HuH-7.5 (cell line): Measurements from ENCODE around the gene PRPSAP2.
"Not testable (repeated sequence)": the region's sequence is repeated elsewhere in the genome, so short reads cannot be mapped to it uniquely, and the experiment has no call there.

Source experiments
- DNase-seq: peaks from one replicate; pipeline ENCODE4 v3.0.0; 2011; ENCODE audit warnings: low spot score

PRPSAP2 gene

DNA sequence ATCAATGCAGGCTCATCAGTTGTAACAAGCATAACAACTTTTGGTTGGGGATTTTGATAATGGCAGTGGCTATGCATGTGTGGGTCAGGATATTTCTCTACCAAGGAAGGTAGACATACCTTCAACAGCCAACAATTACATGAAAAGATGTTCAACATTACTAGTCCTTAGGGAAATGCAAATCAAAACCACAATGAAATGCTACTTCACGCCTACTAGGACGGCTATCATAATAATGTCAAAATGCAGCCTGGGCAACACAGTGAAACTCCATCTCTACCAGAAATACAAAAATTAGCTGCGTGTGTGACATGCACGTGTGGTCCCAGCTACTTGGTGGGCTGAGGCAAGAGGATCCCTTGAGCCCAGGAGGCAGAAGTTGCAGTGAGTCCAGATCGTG lies 86.7 kb downstream of the PRPSAP2 start:
- no peak for DNase-seq

DNA sequence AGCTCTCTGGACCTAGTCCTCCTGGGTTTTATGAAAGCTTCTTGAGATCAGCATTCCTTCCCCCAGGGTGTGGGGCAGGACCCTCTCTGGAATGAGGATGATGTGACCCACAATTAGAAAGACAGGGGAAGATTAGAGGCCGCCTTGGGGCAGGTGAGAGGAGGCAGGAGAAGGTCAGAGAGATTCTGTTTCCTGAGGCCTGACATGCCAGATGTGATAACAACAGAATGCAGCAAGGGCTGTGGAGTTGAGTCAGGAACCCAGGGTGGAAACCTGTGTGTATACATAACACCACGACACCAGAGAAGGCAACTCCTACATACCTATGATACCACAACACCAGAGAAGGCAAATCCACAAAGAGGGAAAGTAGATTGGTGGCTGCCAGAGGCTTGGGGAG lies 88.6 kb downstream of the PRPSAP2 start:
- DNase-seq = no peak

DNA sequence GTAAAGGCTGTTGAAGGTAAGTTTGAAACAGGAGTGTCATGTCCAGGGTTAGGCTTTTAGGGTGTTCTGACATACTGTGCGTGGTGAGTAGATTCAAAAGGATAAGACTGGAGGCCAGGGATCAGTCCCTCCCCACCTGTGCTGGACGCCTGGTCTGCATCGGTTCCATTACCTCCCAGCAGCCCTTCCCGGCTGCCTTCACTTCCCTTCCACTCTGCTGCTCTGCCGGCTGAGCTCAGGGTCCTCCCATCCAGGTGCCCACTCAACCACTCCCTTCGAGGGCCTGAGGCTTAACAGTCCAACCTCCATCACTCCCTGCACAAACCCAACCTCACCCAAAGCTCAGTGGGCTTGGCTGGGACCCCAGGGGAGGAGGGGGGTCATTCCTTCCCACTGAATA lies 89.9 kb downstream of the PRPSAP2 start:
- DNase-seq = no peak

DNA sequence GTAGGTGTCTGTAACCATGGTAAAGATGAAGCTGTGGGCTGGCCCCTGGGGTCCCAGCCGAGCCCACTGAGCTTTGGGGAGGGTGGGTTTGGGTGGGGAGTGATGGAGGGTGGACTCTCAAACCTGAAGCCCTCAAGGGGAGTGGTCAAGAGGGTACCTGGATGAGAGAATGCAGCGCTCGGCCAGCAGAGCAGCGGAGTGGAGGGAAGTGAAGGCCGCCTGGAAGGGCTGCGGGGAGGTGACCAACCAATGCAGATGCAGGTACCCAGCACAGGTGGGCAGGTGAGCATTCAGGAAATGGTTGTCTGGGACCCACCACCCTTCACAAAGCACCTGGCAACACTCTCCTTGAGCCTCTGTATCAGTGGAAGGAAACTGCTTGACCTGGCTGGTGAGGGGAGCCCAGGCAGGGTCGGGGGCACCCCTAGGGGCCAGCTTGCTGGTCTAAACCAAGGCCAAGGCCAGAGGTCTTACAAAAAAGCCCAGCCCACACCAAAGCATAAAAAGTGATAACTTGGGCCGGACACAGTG lies 90.6 kb downstream of the PRPSAP2 start:
- DNase-seq = no peak

- DNase-seq = no peak
Measured at GRCh38 chr17:18949566-18949965, 91.6 kb downstream of the PRPSAP2 start.

GRCh38 chr17:18950346-18950745 lies 92.4 kb downstream of the PRPSAP2 start:
- no peak for DNase-seq

GRCh38 chr17:18950944-18951905 lies 93.3 kb downstream of the PRPSAP2 start:
- no peak for DNase-seq

GRCh38 chr17:18951941-18952842 lies 94.3 kb downstream of the PRPSAP2 start, which contains the start of gene SLC5A10:
SLC5A10 (plus strand) TSS chr17:18952165; CDS start chr17:18952206, 41 bp downstream.
- DNase-seq = no peak

DNA sequence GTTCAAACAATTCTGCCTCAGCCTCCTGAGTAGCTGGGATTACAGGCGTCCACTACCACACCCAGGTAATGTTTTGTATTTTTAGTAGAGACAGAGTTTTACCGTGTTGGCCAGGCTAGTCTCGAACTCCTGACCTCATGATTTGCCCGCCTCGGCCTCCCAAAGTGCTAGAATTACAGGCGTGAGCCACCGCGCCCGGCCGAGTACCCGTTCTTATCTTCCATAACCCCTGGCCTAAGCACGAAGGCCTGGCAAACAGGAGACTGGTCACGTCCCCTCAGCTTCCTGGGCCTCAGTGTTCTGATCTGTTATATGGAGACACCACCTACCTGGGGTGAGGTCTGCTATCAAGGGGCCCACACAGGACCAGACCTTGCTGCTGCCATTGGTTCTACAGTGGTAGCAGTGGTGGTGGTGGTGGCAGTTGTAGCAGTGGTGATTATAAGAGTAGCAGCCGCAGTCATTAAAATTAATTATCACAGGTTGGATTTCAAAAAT lies 95.3 kb downstream of the PRPSAP2 start:
- DNase-seq = no peak

- DNase-seq = no peak
Measured at GRCh38 chr17:18954321-18954720, 96.4 kb downstream of the PRPSAP2 start.

DNA sequence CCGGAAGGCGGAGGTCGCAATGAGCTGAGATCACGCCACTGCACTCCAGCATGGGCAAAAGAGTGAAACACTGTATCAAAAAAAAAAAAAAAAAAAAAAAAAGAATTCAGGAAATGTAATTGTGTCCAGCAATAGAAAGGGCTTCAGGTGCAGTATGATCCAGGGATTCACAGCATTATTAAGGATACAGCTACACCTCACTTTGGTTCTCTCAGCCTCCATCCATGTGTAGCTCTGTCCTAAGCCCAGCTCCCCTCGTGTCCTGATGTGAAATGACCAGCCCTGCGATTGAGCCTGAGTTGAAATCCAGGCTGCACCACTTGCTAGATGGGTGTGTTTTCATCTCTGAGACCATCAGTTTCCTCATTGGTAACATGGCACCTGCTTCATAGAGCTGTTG lies 97.1 kb downstream of the PRPSAP2 start:
- DNase-seq = no peak

DNA sequence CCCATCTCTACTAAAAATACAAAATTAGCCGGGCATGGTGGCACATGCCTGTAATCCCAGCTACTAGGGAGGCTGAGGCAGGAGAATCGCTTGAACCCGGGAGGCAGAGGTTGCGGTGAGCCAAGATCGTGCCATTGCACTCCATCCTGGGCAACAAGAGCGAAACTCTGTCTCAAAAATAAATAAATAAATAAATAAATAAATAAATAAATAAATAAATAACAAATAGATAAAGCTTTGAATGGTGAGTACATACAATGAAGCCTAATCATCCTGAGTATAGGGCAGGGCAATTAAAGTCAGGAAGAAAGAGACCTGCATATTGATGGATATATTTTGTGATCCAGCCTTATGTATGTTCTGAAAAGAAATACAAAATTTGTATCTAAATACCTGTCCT lies 98.1 kb downstream of the PRPSAP2 start:
- DNase-seq = not testable (repeated sequence)

DNA sequence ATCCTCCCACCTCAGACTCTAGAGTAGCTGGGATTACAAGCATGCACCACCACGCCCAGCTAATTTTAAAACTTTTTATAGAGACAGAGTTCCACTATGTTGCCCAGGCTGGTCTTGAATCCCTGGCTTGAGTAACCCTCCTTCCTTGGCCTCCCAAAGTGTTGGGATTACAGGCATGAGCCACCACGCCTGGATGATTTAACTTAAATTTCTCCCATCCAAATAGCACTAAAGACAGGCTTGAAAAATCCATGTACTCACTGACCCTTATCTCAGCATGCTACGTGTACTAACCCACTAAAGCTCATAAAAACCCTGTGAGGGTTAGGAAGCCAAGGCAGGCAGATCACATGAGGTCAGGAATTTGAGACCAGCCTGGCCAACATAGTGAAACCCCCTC lies 98.7 kb downstream of the PRPSAP2 start:
- DNase-seq = no peak

GRCh38 chr17:18957831-18958230 lies 99.9 kb downstream of the PRPSAP2 start:
- no peak for DNase-seq

- DNase-seq = no peak
Measured at GRCh38 chr17:18958611-18959010, 100.7 kb downstream of the PRPSAP2 start.

DNA sequence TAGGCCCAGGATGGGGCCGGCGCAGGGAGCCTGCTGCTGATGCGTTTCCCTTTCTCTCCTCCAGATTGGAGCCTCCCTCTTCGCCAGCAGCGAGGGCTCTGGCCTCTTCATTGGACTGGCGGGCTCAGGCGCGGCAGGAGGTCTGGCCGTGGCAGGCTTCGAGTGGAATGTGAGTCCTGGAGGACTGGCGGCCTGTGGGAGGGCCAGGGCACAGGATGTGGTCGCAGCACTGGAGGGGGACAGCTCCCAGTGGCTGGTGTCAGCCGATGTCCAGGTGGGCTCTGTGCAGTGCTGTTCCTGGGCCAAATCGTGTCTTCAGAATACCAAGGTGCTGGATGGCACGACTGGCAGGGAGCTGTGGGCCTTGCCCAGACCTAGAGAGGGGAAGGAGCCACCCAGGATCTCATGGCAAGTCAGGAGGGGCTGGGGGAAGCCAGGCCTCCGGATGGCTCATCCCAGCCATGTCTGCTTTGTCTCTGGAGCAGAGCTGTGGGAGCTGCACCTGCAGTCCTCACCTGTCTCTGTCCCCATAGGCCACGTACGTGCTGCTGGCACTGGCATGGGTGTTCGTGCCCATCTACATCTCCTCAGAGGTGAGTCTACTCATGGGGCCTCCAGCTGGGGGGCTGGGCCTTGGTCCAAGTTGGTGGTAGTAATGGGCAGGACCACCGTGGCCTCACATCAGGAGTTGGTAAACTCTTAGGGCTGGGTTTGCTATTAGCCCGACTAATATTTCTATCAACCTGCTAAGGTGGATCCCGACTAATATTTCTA lies 101.3 kb downstream of the PRPSAP2 start:
- DNase-seq = no peak

GRCh38 chr17:18959845-18960240 lies 101.9 kb downstream of the PRPSAP2 start:
- DNase-seq = no peak

DNA sequence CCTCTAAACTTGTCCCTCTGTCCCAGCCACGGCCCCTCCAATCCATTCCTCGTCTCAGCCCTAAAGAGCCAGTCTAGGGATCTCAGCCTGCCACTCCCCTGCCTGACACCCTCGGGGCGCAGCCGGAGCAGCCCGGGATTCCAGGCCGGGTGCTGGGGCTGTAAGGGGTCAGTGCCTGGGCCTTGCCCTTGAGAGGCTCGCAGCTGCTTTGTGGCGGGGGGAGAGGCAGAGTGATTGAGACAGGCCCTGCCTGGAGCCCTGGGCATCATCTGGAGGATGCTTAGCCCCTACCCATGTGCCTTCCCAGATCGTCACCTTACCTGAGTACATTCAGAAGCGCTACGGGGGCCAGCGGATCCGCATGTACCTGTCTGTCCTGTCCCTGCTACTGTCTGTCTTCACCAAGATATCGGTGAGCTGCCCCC lies 102.3 kb downstream of the PRPSAP2 start:
- DNase-seq = no peak

GRCh38 chr17:18960803-18961511 lies 103.0 kb downstream of the PRPSAP2 start:
- peak; percentile 85 for DNase-seq

DNA sequence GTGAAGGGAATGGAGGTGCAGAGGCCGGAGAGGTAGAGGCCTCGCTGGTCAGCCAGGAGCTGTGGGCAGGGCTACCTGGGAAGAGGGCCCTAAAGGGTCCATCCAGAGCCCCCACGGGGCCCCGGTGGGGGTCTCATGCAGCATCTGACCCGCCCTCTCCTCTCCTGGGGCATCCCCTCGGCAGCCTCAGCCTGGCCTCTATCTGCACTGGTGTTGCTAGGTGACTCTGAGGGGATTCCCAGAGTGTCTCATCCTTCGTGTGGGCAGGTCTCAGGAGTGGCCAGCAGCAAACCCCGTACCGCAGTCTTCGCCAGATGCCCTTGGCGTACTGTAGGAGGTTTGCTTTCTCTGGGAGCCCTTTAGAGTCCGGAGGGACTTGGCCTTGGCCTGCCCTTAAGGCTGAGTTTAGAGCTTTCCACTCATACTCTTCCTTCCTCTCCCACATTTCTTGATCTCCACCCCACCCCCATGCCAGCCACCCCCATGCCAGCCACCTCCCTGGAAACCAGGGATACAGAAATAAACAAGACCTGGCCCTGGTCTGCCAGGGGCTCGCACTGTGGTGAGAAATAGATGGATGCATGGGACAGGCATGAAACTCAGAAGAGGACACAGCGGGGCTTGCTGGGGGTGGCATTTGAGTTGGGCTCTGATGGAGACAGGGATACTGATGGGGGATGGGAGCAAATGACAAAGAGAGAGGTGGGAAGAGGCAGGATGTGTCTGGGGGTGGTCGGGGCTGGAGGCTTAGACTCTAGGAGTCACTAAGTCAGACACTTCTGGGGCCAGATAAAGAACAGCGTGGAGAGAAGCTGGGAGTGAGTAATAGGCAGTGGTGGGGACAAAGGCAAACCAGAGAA lies 103.9 kb downstream of the PRPSAP2 start:
- DNase-seq = no peak
